ENCODE data around the gene SLIT3.

DNA sequence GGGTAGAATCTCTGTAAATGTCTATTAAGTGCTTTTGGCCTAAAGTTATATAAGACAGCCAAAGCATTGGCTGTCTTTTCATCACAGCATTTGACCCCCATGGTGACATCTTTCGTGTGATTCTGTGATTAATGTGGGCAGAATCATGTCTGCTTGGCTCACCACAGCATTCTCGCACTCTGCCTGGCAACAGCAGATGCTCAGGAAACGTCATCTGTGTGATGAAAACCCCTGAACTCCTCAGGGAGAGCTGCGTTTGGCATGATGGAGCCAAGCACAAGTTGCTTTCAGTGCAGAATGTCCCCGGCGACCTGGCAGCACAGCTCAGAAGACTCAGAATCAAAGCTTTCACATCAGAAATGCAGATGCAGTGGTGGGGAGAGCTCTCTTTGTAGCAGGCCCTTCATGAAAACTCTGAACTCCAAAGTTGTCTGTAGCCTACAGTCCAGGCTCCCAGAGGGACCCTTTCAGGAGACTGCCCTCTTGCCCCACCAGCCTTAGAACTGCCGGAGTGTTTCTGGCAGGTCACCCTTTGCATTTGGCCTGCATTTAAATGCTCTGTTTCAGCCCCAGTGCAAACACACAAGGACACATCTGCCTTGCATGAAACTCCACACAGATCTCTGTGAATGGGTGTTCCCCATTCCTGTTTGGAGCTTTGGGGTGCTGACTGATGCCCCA is 566.2 kb downstream of the SLIT3 start:
- TF ChIP-seq CTCF (IDR thresholded peaks at IDR 0.05; ENCODE audit: borderline replicate concordance, extremely low read depth, low read length, poor library complexity, severe bottlenecking) (no peak), EZH2 (IDR thresholded peaks at IDR 0.05; ENCODE audit: borderline replicate concordance, low read depth, low read length, severe bottlenecking) (no peak)

Measured in DND-41 (cell line).